IPS-15b (cell line): ENCODE data around the gene SEC24B.
"Not testable (repeated sequence)": the region's sequence is repeated elsewhere in the genome, so short reads cannot be mapped to it uniquely, and the experiment has no call there.

Experiments used
- H3K27me3 ChIP-seq: one replicate; pipeline ENCODE4 v1.6.1; 2013; ENCODE audit warnings: low read length; ENCODE audit not compliant: control insufficient read depth, insufficient read depth
- H3K36me3 ChIP-seq: one replicate; pipeline ENCODE4 v1.6.1; 2013; ENCODE audit warnings: low read length; ENCODE audit not compliant: control insufficient read depth, insufficient read depth
- H3K4me1 ChIP-seq: one replicate; pipeline ENCODE4 v1.6.1; 2013; ENCODE audit warnings: mild to moderate bottlenecking, low read length; ENCODE audit not compliant: control insufficient read depth, insufficient read depth
- H3K4me3 ChIP-seq: one replicate; pipeline ENCODE4 v1.5.1; 2013; ENCODE audit warnings: low read depth, low read length
- H3K9ac ChIP-seq: one replicate; pipeline ENCODE4 v1.6.1; 2013; ENCODE audit warnings: low read depth, mild to moderate bottlenecking, low read length
- H3K9me3 ChIP-seq: one replicate; pipeline ENCODE4 v1.6.1; 2013; ENCODE audit warnings: mild to moderate bottlenecking, low read length; ENCODE audit not compliant: control insufficient read depth, insufficient read depth

Gene SEC24B

DNA sequence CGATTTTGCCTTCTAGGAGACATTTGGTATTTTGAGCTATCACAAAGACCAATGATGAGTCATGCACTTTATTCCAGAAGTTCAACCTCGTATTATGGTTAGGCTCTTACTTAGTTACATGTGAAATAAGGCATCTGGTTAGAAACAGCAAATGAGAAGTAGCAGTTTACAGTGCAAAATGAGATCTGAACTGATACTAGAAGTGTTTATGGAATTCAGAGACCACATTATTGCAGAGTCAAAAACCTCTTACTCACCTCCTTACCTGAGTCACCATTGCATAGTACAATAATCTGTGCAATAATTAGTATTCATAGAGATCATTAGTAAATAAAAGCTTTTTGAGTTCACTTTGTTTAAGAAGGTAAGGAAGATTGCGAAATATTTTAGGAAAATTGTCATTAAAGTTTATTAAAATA lies 38.7 kb downstream of the SEC24B start:
- Histone ChIP-seq H3K9ac (no peak overlapping the region), H3K4me3 (no peak overlapping the region), H3K4me1 (no peaks in the 10 kb centered on the region), H3K27me3 (no peaks in the 10 kb centered on the region), H3K9me3 (no peaks in the 10 kb centered on the region), H3K36me3 (no peaks in the 10 kb centered on the region)

DNA sequence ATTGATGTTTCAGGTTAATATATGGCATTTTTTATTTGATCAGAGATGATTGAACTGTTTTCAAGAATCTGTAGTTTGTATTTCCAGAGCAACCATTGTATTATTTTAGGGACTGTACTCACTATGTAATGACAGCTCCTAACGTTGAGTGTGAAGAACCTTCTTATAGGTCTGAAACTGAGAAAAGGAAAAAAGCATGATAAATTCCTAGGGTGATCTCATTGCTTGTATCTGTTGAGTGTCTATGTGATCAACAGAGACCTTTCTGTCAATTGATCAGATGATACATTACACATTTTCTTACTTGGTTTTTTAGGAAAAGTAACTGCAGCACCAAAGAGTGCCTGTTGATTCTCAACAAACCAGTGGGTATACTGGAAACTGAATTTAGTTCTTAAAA lies 40.2 kb downstream of the SEC24B start:
- H3K4me1 ChIP-seq = no peaks in the 10 kb centered on the region
- no peaks in the 10 kb centered on the region for H3K9me3 ChIP-seq
- H3K36me3 ChIP-seq = no peaks in the 10 kb centered on the region
- no peak overlapping the region for H3K4me3 ChIP-seq
- no peak overlapping the region for H3K9ac ChIP-seq
- no peaks in the 10 kb centered on the region for H3K27me3 ChIP-seq

DNA sequence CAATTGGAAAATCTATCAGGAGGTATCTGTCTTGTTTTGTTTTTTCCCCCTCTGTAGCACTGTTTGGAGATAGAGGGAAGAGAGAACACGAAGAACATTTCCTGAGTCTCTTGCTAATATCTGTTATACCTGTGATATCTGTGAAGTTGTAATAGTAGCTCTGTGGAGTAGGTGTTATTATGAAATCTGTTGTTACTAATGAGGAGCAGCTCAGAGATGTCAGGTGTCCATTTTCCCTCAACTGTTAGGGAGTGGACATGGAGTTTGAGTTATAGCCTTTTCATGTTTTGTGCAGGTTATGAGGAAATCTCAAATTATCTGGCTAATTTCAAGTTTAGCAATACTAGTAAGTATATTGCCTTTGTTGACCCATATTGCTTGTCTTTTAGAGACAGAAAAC lies 52.4 kb downstream of the SEC24B start:
- Histone ChIP-seq H3K9ac (no peak overlapping the region), H3K9me3 (no peaks in the 10 kb centered on the region), H3K4me1 (no peaks in the 10 kb centered on the region), H3K4me3 (no peak overlapping the region), H3K27me3 (no peaks in the 10 kb centered on the region), H3K36me3 (no peaks in the 10 kb centered on the region)

- Histone ChIP-seq H3K36me3 (peaks cover 3% of the 10 kb centered on the region), H3K9me3 (no peaks in the 10 kb centered on the region), H3K27me3 (no peaks in the 10 kb centered on the region)
These were observed 60.9 kb downstream of the SEC24B start for GRCh38 chr4:109494563-109494962.

DNA sequence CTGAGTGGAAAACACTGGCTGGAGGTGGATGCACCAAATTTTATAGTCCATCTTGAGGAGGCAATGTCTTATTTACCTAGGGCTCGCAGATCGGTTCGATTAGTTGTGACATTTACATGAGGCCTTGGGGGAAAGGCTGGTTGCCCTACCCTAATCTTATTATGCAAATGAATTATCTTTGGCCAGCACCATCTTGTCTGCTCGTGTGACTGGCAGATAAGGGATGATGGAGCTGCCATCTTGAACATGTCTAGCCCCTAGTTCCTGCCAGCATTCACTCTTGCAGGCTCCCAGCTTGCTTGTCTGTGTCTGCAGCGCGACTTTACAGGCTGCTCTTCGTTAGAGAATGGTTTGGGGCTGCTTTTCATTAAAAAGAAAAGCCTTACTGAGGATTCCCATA lies 61.9 kb downstream of the SEC24B start:
- Histone ChIP-seq H3K36me3 (peaks cover 3% of the 10 kb centered on the region), H3K9ac (no peak overlapping the region), H3K9me3 (no peaks in the 10 kb centered on the region), H3K27me3 (no peaks in the 10 kb centered on the region), H3K4me1 (no peaks in the 10 kb centered on the region), H3K4me3 (no peak overlapping the region)

More at GRCh38 chr4:109494563-109494962, 60.9 kb downstream of the SEC24B start:
- Histone ChIP-seq H3K4me3 (no peak overlapping the region), H3K9ac (no peak overlapping the region), H3K4me1 (no peaks in the 10 kb centered on the region)

- Histone ChIP-seq H3K9me3 (no peaks in the 10 kb centered on the region), H3K4me1 (no peaks in the 10 kb centered on the region), H3K27me3 (no peaks in the 10 kb centered on the region), H3K4me3 (no peak overlapping the region), H3K9ac (no peak overlapping the region), H3K36me3 (peaks cover 3% of the 10 kb centered on the region)
These were observed 63.3 kb downstream of the SEC24B start for GRCh38 chr4:109496875-109497274.

- Histone ChIP-seq H3K4me3 (no peak overlapping the region), H3K27me3 (no peaks in the 10 kb centered on the region), H3K4me1 (no peaks in the 10 kb centered on the region), H3K36me3 (peaks cover 3% of the 10 kb centered on the region), H3K9ac (no peak overlapping the region), H3K9me3 (no peaks in the 10 kb centered on the region)
These were observed 63.9 kb downstream of the SEC24B start for GRCh38 chr4:109497511-109497910.

DNA sequence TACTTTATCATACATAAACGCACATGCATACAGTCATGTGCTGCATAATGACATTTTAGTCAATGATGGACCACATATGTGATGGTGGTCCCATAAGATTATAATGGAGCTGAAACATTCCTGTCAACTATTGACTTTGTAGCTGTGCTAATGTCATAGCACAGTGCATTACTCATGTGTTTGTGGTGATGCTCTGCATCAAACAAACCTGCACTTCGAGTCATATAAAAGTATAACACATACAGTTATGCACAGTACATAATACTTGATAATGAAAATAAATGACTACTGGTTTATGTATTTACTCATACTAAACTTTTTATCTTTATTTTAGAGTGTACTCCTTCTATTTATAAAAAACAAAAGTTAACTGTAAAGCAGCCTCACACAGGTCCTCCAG lies 65.9 kb downstream of the SEC24B start:
- Histone ChIP-seq H3K9me3 (no peaks in the 10 kb centered on the region), H3K9ac (no peak overlapping the region), H3K4me3 (no peak overlapping the region), H3K4me1 (no peaks in the 10 kb centered on the region), H3K36me3 (peaks cover 2% of the 10 kb centered on the region), H3K27me3 (no peaks in the 10 kb centered on the region)

DNA sequence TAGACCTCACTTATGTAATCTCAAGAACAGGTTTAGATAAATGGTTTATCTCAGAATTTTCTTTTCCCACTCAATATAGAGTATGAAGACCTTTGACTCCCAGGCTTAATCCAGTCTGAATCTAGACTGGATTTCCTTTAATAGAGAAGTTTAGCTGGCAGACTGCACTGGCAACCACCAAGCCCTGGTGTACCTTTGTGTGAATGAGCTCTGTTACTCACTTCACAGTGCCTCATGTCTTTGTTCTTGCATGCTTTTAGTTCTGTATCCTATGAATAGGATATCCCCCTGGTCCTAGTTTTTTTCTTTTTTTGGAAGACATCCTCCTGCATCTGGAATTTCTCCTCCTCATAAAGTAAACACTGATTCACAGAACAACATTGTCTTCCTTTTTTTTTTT lies 73.3 kb downstream of the SEC24B start:
- Histone ChIP-seq H3K4me3 (no peak overlapping the region), H3K9me3 (no peaks in the 10 kb centered on the region), H3K36me3 (no peaks in the 10 kb centered on the region), H3K27me3 (no peaks in the 10 kb centered on the region), H3K9ac (no peak overlapping the region), H3K4me1 (no peaks in the 10 kb centered on the region)

DNA sequence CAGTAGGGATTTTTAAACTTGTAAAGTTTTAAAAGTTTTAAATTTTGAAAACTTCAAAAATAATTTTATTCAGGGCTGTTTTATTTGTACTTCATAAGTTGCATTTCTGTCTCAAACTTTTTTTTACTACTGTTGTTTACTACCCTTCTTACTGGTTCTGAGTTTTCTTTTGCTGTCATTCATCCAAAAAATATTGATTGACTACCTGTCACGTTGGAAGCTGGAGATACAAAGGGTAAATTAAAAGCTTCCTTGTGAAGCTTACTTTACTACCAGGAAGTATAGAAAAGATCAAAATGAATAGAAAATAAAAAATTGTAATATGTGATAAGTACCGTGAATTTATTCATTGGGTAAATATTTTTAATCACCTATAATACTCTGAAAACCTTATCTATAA lies 77.1 kb downstream of the SEC24B start:
- no peaks in the 10 kb centered on the region for H3K4me1 ChIP-seq
- no peak overlapping the region for H3K4me3 ChIP-seq
- no peaks in the 10 kb centered on the region for H3K9me3 ChIP-seq
- no peaks in the 10 kb centered on the region for H3K27me3 ChIP-seq
- H3K36me3 ChIP-seq = peaks cover 3% of the 10 kb centered on the region
- no peak overlapping the region for H3K9ac ChIP-seq

DNA sequence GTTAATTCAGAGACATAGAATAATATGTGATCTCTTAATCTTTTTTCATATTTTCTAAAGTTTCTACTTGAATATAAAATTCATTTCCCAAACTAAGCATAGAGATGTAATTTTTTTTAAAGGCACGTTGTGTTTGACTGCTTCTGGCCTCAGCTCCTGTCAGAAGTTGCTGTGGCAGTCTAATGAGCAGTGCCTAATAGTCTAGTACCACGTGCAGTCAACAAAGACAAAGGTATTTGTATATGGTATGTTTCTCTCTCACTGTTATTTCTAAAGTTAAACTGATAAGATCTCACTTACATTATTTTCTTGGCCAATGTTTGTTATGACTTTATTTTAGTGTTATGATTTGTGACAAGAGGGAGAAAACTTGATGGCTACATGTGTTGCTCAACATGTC lies 77.8 kb downstream of the SEC24B start:
- Histone ChIP-seq H3K9me3 (no peaks in the 10 kb centered on the region), H3K9ac (no peak overlapping the region), H3K27me3 (no peaks in the 10 kb centered on the region), H3K4me3 (no peak overlapping the region), H3K4me1 (no peaks in the 10 kb centered on the region), H3K36me3 (peaks cover 3% of the 10 kb centered on the region)

DNA sequence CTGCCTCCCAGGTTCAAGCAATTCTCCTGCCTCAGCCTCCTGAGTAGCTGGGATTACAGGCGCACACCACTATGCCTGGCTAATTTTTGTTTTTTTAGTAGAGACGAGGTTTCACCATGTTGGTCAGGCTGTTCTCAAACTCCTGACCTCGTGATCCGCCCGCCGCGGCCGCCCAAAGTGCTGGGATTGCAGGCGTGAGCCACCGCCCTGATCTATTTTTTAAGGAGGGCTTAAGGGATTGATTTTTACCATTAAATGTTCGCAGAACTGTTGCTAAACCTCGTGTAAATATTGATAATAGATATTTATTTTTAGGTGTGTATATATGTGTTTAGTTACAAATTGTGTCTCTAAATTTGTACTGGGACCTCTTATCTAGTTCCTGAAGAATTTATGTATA lies 79.8 kb downstream of the SEC24B start:
- H3K4me3 ChIP-seq, H3K9me3 ChIP-seq, H3K27me3 ChIP-seq, H3K9ac ChIP-seq, H3K4me1 ChIP-seq, H3K36me3 ChIP-seq: not testable (repeated sequence)

GRCh38 chr4:109532182-109532581 lies 98.6 kb downstream of the SEC24B start:
- H3K9me3 ChIP-seq = no peaks in the 10 kb centered on the region
- H3K27me3 ChIP-seq = no peaks in the 10 kb centered on the region
- no peak overlapping the region for H3K9ac ChIP-seq
- H3K36me3 ChIP-seq = peaks cover 4% of the 10 kb centered on the region
- H3K4me3 ChIP-seq = no peak overlapping the region
- no peaks in the 10 kb centered on the region for H3K4me1 ChIP-seq
